Stomach (tissue), 9 donors: ENCODE results near the gene SLC38A10. TPM values are rescaled to one million over a fixed set of nuclear protein-coding genes. Genes with fewer than 3 reads are reported as not detected.

Experiments used
- DNase-seq, 2 donors: peaks; one replicate each; pipeline versions ENCODE4 v3.0.0 to v3.0.0-alpha.2; 2013 to 2019
- H3K27ac ChIP-seq, 5 donors: fragments of 200-600 bp in 4 of 5; sonication (generic) in 4 of 5; one replicate each; pipeline ENCODE4 v1.5.1; 2013 to 2019; ENCODE audit warnings: mild to moderate bottlenecking in 1 of 5, moderate library complexity in 1 of 5
- H3K27me3 ChIP-seq, 3 donors: fragments of 200-600 bp; sonication (generic); one replicate each; pipeline ENCODE4 v1.5.1; 2017 to 2019; ENCODE audit warnings: mixed run types in 1 of 3
- H3K36me3 ChIP-seq, 4 donors: fragments of 200-600 bp; sonication (generic); 1 replicate in 3 of 4; 2 replicates in 1 of 4; pipeline ENCODE4 v1.5.1; 2016 to 2019
- H3K4me1 ChIP-seq, 4 donors: fragments of 200-600 bp; sonication (generic); one replicate each; pipeline ENCODE4 v1.5.1; 2016 to 2019
- H3K4me3 ChIP-seq, 4 donors: fragments of 200-600 bp; sonication (generic) in 3 of 4; one replicate each; pipeline ENCODE4 v1.5.1; 2016 to 2019; ENCODE audit warnings: mild to moderate bottlenecking in 1 of 4
- H3K9me3 ChIP-seq, 4 donors: fragments of 200-600 bp; sonication (generic); one replicate each; pipeline ENCODE4 v1.5.1; 2016 to 2019
- EP300 ChIP-seq: sonication (generic); formaldehyde crosslinking; IDR thresholded peaks from one replicate; pipeline ENCODE4 v1.6.1; 2017; ENCODE audit warnings: antibody characterized with exemption
- POLR2A ChIP-seq, 4 donors: fragments of 450-650 bp; IDR thresholded peaks; one replicate each; pipeline ENCODE4 v1.6.1; 2016; ENCODE audit warnings: antibody characterized with exemption in 4 of 4, control low read depth in 2 of 4, mild to moderate bottlenecking in 1 of 4, moderate library complexity in 1 of 4
- POLR2AphosphoS5 ChIP-seq, 3 donors: sonication (generic); formaldehyde crosslinking; IDR thresholded peaks; one replicate each; pipeline ENCODE4 v1.6.1; 2016; ENCODE audit warnings: antibody characterized with exemption in 3 of 3
- WGBS, 5 donors: extraction: QIAGEN DNeasy Blood & Tissue Kit in 3 of 5; methylation state at CpG; one replicate each; pipeline versions ENCODE4 v1.1.5 to v1.1.7; 2013 to 2018; 5-methylcytosine and 5-hydroxymethylcytosine counted together
- intact Hi-C: fragments of 100-400 bp; cut with DNase I; formaldehyde crosslinking; loops from one replicate; pipeline ENCODE4 v1.15.1; 2023; ENCODE audit warnings: low total_unique reads
- polyA plus RNA-seq, 3 donors: library from polyadenylated mRNA; stranded (reverse); fragments of 200-250 nt; gene quantifications; one replicate each; pipeline ENCODE4 v1.2.3, GENCODE V29; 2013
- total RNA-seq, 5 donors: library from RNA; depleted of rRNA; stranded (reverse); fragments of >200 nt; gene quantifications; one replicate each; pipeline versions ENCODE4 v1.1.0 to v1.2.3, GENCODE V29; 2014 to 2016
- TF ChIP-seq, protein P1 (sequence below), 7 experiments: fragments of 450-650 bp in 4 of 7; fragments of 200-600 bp in 3 of 7; sonication (generic) in 3 of 7; IDR thresholded peaks; one replicate each; pipeline ENCODE4 v1.5.1; 2016 to 2019; ENCODE audit warnings: antibody characterized with exemption in 7 of 7, control low read depth in 2 of 7, mild to moderate bottlenecking in 1 of 7
- donor health status: healthy with polysubstance abuse.
- donor health status: Bipolar disorder and iron deficiency.
- donor health status: healthy.

Gene SLC38A10
- total and polyA plus RNA-seq, 8 donors: 18.6 to 140 (median 67.3) TPM

DNA sequence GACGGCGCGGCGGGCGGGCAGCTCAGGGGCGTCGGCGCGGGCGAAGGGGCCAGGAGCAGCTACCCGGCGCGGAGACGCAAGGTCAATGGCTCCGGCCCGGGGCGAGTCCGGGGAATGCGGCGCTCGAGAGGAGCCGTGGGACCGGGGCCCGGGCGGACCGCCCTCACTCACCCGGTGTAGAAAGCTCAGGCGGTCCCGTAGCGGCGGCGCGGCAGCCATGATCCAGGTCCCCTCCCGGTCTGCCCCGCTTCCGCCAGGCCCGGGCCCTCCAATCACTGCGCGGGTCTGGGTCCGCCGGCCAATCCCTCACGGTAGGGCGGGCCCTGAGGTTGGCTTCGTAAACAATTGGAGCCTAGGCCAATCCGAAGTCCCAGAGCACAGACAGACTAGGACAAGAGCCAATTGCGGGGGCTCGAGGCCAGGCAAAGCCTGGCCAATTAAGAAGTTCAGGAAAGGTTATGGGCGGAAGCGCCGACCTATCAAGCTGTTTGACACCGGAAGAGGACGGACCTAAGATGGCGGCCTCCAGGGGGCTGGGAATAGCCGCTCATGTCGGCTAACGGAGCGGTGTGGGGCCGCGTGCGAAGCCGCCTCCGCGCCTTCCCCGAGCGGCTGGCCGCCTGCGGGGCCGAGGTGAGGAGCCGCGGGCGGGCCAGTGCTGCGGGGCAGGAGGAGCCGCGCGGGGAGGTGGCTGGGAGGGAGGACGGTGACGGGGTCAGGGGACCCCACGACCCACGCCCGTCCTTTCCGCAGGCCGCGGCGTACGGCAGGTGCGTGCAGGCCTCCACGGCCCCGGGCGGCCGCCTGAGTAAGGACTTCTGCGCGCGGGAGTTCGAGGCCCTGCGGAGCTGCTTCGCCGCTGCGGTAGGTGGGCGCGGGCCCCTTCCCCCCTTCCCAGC lies 56.0 kb downstream of the SLC38A10 start, which contains the start of the genes NDUFAF8 and TEPSIN:
TSS of gene NDUFAF8 (plus strand) at position 504 of the 899 bp plus-strand sequence. CDS start at position 550, 46 bp downstream.
TSS of gene TEPSIN (minus strand) at position 241 of the 899 bp plus-strand sequence. CDS start at position 219, 22 bp downstream.
- peak; percentile 99 to 100 for DNase-seq
- WGBS, 5 donors: 0 to 1% (median 0%) methylated on average over 7 to 100 of the region's 100 CpGs
- Histone ChIP-seq H3K4me3 (peak within 1 kb of the TSS; percentile 96 to 100 (median 100)), H3K9me3 (no peaks in the 10 kb centered on the region), H3K4me1 (peaks cover 27 to 58% (median 48%) of the 10 kb centered on the region in 4 donors), H3K27ac (peak within 1 kb of the TSS; percentile 63 to 90 (median 90)), H3K27me3 (no peaks in the 10 kb centered on the region), H3K36me3 (peaks cover under 1 to 30% (median 25%) of the 10 kb centered on the region in 4 donors)
- TF ChIP-seq, protein P1, sequence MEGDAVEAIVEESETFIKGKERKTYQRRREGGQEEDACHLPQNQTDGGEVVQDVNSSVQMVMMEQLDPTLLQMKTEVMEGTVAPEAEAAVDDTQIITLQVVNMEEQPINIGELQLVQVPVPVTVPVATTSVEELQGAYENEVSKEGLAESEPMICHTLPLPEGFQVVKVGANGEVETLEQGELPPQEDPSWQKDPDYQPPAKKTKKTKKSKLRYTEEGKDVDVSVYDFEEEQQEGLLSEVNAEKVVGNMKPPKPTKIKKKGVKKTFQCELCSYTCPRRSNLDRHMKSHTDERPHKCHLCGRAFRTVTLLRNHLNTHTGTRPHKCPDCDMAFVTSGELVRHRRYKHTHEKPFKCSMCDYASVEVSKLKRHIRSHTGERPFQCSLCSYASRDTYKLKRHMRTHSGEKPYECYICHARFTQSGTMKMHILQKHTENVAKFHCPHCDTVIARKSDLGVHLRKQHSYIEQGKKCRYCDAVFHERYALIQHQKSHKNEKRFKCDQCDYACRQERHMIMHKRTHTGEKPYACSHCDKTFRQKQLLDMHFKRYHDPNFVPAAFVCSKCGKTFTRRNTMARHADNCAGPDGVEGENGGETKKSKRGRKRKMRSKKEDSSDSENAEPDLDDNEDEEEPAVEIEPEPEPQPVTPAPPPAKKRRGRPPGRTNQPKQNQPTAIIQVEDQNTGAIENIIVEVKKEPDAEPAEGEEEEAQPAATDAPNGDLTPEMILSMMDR (IDR thresholded peaks at IDR 0.05): no peak
- TF ChIP-seq EP300 (no peak), POLR2A (IDR thresholded peaks at IDR 0.05) (no peak), POLR2AphosphoS5 (IDR thresholded peaks at IDR 0.05) (peak in 2 of 3 donors; percentile 74 to 89)
- intact Hi-C loops: loop anchor here (10.0 kb wide), 1 partner anchor 94 kb away; no protein-coding TSS in a partner anchor

DNA sequence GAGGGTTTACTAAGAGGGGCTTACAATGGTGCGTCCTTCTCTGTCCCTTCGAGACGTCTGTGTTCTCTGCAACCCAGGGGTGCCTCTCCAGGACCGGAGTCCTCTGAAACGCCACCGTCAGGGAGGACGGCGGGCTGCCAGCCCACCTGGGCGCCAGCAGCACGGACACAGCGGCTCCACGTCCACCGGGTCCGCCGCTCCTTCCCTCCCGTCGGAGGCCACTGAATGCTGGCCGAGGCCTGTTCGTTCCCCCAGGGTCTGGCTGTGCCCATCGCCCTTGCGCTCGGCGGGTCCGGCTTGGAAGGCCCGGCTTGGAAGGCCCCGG lies 56.7 kb downstream of the SLC38A10 start:
- TF ChIP-seq POLR2AphosphoS5 (IDR thresholded peaks at IDR 0.05): no peak
- no peak for TF ChIP-seq POLR2A (IDR thresholded peaks at IDR 0.05)
- TF ChIP-seq EP300: no peak
- TF ChIP-seq, protein P1 (IDR thresholded peaks at IDR 0.05): no peak
- Histone ChIP-seq H3K36me3 (peaks cover 7 to 36% (median 31%) of the 10 kb centered on the region in 4 donors), H3K27me3 (no peaks in the 10 kb centered on the region), H3K4me1 (peaks cover 27 to 58% (median 48%) of the 10 kb centered on the region in 4 donors), H3K27ac (peak overlapping the region in 4 of 5 donors; percentile 76 to 90 (median 84)), H3K4me3 (peak overlapping the region; percentile 96 to 100 (median 100)), H3K9me3 (no peaks in the 10 kb centered on the region)
- no peak for DNase-seq
- WGBS, 5 donors: 0 to 5% (median 0%) methylated on average over 3 to 26 of the region's 26 CpGs
- intact Hi-C loops: loop anchor here (10.0 kb wide), 1 partner anchor 94 kb away; no protein-coding TSS in a partner anchor

DNA sequence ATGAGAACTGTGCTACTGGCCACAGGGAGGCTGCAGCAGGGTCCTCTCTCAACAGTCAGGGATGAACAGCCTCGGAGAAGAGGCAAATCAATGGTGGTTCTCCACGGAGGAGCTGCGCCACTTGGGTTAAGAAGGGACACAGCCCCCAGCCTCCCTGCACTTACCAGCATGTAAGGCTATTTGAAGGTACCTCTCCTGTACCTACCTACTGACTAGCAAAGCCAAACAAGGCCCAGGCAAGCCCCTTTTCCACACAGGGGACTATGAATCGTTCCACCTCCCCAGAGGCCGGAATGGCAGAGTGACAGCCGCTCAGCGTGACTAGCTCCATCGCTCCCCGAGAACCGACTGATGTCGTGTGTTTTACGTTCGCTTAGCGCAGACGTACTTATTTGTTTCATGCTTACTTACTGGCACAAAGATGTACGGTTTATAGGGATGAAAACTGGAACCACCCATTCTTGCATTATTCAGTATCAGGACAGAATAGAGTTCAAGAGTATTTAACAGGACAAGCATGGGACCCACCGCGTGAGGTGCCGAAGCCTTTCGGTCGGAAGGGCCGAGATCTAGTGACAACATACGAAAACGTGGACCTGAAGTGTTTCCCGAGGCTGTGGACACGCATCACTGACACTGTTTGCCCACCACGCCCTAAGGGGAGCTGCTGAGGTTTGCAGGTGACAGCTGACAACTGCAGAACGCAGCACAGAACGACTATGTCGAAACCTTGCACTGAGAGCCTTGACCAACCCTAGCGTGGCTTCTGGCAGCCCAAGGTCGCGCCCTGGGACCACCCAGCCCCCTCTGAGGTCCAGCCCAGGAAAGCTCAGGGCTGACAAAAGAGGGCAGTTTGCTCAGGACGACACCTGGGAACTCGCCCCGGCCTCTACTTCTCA lies 57.3 kb downstream of the SLC38A10 start:
- H3K27ac ChIP-seq: peak overlapping the region in 3 of 5 donors; percentile 76 to 90 (median 77)
- no peak for DNase-seq
- peaks cover 27 to 58% (median 48%) of the 10 kb centered on the region in 4 donors for H3K4me1 ChIP-seq

More for the DNA sequence above, 57.3 kb downstream of the SLC38A10 start:
- no peaks in the 10 kb centered on the region for H3K27me3 ChIP-seq
- H3K36me3 ChIP-seq: peaks cover 13 to 42% (median 37%) of the 10 kb centered on the region in 4 donors
- intact Hi-C loops: loop anchor here (10.0 kb wide), 1 partner anchor 93 kb away; no protein-coding TSS in a partner anchor
- TF ChIP-seq EP300 (no peak), POLR2A (IDR thresholded peaks at IDR 0.05) (no peak), POLR2AphosphoS5 (IDR thresholded peaks at IDR 0.05) (no peak)
- TF ChIP-seq, protein P1 (IDR thresholded peaks at IDR 0.05): no peak
- WGBS, 5 donors: 48 to 57% (median 50%) methylated on average over 32 to 36 of the region's 36 CpGs
- H3K9me3 ChIP-seq: no peaks in the 10 kb centered on the region
- H3K4me3 ChIP-seq: peak overlapping the region; percentile 96 to 100 (median 100)
